GM18499 (cell line): ENCODE results near the gene ZNF576.
"Not testable (repeated sequence)": the region's sequence is repeated elsewhere in the genome, so short reads cannot be mapped to it uniquely, and the experiment has no call there.

ENCODE experiments used
- ATAC-seq: cut with Tn5 transposase; IDR thresholded peaks from one replicate; pipeline ENCODE4 v1.9.1; 2021; ENCODE audit warnings: moderate number of reproducible peaks; ENCODE audit not compliant: insufficient read depth, unreplicated experiment

Gene ZNF576

DNA sequence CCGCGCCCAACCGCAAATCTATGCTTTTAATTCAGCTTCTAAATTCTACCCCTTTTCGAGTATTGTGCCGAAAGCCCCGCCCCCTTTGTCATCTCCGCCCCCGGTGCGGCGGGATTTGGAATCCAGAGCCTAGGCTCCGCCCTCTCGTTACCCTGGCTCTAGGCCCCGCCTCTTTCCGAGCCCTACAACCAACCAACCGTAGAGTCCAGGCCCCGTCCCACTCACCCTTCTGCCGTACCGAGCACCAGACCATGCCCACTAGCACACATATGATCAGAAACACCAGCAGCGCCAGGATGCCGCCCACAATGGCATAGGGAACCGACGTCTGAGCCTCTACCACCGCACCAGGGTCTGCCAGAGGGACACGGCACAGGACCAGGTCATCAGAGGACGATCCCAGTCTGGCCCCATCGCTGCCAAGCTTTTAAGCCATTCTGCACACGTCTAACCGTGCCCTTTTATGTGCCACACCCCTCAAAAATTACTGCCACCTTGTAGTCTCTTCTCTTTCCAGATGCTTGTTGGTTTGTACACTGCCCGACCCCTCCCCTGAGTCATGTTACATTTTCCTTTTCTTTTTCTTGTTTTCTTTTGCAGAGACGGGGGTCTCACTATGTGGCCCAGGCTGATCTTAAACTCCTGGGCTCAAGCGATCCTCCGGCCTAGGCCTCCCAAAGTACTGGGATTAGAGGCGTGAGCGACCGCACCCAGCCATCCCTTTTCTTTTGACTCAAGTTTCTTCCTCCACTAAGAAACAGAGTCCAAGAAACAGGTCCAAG is 27.7 kb downstream of the ZNF576 start:
- no peak for ATAC-seq

- ATAC-seq: no peak
These were observed 28.5 kb downstream of the ZNF576 start for GRCh38 chr19:43624933-43625332.

DNA sequence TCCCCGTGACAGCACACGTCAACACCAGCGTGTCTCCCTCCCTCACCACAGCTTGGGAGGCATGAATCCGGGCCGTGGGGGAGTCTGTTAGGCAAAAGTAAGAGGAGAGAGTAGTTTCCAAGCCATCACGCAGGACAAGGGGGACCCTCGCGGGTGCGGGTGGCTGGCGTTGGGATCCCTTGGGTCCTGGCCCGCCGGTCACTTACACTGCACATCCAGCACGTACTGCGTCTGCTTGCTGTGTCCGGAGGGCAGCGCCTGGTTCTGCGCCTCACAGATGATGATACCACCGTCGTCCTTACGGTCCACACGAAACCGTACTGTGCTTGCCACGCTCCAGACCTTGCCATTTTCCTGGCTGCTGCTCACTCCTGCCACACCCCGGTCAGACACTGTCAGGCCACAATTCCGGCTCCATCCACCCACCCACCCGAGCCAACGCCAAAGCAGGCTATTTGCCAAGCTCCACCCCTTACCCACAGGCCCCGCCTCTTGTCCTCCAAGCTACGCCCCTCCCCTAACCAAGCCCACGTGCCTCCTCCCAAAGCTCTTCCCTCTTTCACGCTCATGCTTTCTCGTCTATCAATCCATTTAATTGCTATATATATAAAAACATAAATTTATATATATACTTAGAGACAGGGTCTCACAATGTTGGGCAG is 29.7 kb downstream of the ZNF576 start:
- no peak for ATAC-seq

DNA sequence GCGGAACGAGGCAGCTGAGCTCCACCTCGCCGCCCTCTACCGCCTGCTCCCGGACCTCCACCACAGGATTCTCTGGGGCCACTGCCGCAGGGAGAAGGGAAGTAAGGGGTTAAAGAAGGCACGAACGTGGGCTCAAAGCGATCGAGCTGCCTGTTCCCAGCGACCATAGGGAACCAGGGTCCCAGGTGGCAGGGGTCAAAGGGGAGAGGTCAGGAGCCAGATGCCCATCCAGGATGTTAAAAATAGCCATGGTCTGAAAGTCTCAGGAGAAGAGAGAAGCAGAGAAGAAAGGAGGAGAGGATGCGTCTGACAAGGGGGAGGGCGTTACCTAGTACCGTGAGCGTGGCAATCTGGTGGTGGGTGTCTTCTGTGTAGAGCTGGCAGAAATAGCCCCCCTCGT is 30.4 kb downstream of the ZNF576 start:
- ATAC-seq: no peak

GRCh38 chr19:43628646-43629326 is 32.4 kb downstream of the ZNF576 start:
- no peak for ATAC-seq

GRCh38 chr19:43631491-43631890 is 35.1 kb downstream of the ZNF576 start:
- no peak for ATAC-seq

DNA sequence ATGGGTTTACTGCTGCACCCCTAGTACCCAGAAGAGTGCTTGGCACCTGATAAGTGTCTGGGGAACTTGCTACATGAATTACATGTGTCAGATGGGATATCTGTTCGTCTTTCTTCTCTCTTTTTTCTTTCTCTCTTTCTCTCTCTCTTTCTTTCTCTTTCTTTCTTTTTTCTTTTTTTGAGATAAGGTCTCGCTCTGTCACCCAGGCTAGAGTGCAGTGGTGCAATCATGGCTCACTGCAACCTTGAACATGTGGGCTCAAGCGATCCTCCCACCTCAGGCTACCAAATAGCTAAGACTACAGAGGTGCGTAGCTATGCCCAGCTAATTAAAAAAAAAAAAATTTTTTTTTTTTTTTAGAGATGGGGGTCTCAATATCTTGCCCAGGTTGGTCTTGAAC is 37.1 kb downstream of the ZNF576 start:
- no peak for ATAC-seq

DNA sequence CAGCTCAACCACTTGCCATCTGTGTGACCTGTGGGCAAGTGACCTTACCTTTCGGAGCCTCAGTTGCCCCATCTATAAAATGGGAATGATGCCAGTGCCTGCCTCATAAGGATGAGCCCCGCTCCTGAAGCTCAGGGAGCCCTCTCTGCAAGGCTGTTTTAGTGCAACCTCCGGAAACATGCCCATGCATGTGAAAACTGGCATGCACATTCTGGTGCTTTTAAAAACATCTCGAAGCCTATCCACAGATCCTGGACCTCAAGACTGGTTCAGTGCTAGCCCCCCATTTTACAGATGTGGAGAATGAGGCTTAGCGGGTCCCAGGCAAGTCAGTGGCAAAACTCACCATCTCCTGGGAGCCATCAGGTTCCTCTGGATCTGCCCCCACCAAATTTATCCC is 37.7 kb downstream of the ZNF576 start:
- no peak for ATAC-seq

- no peak for ATAC-seq
These were observed 38.1 kb downstream of the ZNF576 start for GRCh38 chr19:43634506-43634871.

DNA sequence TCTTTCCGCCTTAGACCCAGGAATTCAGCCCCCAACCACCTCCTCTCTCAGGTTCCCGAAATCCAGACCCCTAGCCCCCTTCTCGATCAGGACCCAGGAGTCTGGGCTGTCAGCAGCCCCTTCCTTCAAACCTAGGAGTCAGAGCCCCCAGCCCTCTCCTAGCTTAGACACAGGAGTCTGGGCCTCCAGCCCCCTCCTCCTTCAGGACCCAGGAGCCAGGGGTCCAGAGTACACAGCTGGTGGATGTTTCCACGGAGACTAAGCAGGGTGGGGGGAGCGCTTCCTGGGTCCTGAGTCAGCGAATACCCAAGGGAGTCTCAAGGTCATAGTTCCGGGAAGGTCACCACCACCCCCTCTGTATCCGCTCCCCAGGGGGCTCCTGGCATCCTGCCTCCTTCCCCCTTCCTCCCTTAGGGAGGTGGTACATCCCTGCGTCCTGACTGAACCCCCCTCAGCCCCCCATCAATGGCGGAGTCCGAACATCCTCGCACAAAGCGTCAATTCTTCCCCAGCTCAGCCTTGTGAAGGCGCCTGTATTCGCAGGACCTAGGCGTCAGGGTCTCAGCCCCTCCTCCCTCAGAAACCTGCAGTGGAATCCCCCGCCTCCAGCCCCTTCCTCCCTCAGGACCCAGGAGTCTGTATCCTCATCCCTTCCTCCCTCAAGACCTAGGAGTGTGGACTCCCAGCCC is 38.6 kb downstream of the ZNF576 start:
- ATAC-seq: no peak

DNA sequence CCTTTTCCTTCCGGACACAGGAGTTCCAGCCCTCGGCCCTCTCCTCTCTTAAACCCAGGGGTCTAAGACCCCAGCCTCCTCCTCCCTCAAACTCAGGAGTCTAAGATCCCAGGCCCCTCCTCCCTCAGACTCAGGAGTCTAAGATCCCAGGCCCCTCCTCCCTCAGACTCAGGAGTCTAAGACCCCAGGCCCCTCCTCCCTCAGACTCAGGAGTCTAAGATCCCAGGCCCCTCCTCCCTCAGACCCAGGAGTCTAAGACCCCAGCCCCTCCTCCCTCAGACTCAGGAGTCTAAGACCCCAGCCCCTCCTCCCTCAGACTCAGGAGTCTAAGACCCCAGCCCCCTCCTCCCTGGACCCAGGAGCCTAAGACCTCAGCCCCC is 39.2 kb downstream of the ZNF576 start:
- ATAC-seq: not testable (repeated sequence)

DNA sequence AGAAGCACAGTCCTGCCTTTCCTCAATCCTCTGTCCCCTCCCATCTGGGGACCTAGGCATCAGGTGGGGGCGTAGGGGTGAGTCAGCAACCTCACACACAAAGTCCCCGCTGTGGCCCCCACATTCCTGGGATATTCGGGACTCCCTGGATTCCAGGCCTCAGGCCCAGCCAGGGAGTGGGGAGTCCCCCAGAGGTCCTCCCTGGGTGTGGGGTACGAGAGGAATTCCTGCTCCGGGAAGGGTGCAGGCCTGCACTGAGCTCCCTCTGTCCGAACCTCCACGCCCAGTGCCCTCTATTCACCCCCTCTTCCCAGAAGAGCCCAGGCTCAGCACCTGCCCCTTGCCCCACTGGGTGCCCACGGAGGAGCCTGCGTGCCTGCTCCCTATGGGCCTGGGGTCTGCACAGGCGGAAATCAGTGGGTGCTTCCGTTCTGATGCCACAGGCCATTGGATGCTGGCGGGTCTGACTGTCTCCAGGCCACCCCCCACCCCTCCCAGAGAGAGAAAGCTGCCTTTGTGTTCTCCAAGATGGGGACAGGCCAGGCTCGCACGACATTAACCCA is 39.8 kb downstream of the ZNF576 start:
- no peak for ATAC-seq

DNA sequence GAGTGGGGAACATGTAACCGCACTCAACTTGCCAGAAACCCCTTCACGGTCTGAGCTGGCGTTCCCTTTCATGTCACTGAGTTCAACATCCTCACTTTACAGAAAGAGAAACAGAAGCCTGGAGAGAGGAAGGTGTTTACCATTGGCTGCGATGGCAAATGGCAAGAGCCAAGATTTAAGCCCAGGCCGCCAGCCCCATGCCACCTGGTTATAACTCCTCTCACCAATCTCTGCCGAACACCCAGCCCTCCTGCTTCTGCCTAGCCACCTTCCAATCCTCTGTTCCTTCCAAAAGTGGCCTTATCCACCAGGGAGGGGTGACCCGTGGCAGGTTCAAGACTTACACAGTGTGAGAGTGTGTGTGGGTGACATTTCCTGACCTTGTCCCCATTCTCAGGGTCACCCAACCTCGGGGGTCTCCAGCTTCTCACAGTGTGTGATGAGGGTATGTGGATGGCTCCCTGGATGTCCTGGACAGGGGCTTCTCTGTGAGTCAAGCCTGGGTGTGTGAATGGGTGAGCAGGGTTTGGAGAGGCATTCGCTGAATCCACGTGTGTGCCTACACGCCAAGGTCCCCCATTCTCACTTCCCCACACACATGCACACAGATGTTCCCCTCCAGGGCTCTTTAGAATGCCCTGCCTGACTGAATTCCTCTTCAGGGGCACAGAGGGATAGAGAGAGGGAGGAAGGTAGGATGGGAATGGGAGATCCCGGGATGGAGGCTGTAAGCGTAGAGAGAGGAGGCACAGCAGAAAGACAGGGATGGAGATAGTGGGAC is 42.0 kb downstream of the ZNF576 start:
- no peak for ATAC-seq

- no peak for ATAC-seq
These were observed 42.7 kb downstream of the ZNF576 start for GRCh38 chr19:43638995-43639518.

DNA sequence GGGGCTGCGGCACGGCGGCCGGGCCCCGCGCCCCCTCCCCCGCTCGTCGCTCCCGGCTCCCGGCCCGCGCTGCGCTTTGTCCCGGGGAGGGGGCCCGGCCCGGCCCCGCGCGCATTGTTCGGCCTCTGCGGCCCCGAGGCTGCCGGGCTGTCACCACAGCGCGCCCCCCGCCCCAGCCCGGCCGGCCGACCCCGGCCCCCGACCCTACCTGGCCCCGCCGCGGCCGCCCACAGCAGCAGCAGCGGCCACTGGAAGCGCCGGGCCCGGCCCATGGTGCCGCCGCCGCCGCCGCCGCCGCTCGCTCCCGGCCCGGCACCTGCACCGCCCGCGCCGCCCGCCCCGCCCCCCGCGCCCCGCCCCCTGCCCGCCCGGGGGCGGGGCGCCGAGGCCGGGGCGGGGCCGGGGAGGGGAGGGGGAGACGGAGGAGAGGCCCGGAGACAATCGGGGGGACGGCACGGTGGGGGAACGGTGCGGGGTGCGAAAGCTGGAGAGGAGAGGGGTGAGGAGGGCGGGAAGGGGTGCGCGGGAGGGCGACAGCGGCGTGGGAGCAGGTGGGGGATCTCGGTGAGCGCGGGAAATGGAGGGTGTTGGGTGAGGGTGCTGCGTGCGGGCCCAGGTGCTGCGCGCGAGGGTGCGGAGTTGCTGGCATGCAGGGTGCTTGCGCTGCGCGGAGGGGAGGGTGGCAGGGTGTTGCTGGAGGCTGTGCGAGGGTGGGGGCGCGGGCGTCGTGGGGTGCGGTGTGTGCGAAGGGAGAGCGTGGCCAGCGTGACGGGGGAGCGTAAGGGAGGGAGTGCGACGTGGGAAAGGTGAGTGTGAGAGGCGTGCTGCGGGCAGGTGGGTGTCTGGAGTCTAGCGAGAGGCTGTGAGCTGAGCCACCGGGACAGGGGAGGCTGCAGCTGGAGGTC is 43.4 kb downstream of the ZNF576 start, which contains the start of gene CADM4:
TSS of gene CADM4 (minus strand) at position 332 of the 905 bp plus-strand sequence. CDS start at position 272, 60 bp downstream.
- ATAC-seq: no peak

- ATAC-seq: no peak
These were observed 44.0 kb downstream of the ZNF576 start for GRCh38 chr19:43640424-43640757.

GRCh38 chr19:43641333-43641732 is 44.9 kb downstream of the ZNF576 start:
- ATAC-seq: no peak

DNA sequence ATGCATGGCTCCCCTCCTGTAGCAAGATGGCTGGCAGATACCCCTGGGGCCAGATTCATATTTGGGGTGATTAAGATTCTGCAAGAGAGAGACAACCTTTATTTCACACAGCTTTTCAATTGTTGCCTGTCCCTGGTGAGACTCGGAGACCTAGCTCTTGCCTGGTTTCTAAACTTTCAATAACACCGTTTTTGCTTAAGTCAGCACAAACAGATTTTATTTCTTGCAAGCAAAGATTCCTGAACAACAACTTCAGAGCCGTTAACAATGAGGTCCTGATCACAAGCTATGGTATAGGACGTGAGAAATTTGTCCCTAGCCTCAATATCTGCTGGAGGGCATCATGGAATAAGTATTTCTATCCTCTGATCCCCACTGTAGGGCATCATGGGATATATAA is 46.1 kb downstream of the ZNF576 start:
- ATAC-seq: no peak

- ATAC-seq: no peak
These were observed 46.9 kb downstream of the ZNF576 start for GRCh38 chr19:43643326-43643725.
